K562 (cell line): ENCODE measurements around the gene ZNF441. TPM values are rescaled to one million over a fixed set of nuclear protein-coding genes. Genes with fewer than 3 reads are reported as not detected.

Source experiments
- CBX3 ChIP-seq, 2 experiments: IDR thresholded peaks; 1 replicate in 1 of 2; 2 replicates in 1 of 2; pipeline ENCODE4 v1.6.1; 2012; ENCODE audit warnings: inconsistent platforms in 2 of 2, low read length in 2 of 2, borderline replicate concordance in 1 of 2, control low read depth in 1 of 2
- FOXP1 ChIP-seq: sonication (generic); formaldehyde crosslinking; IDR thresholded peaks from 2 replicates; pipeline ENCODE4 v1.8.0; 2022; ENCODE audit warnings: mild to moderate bottlenecking, missing genetic modification reagents
- GTF2A2 ChIP-seq: IDR thresholded peaks from 2 replicates; pipeline ENCODE4 v1.6.1; 2016; ENCODE audit warnings: mild to moderate bottlenecking, missing genetic modification characterization, missing compliant biosample characterization
- JUNB ChIP-seq: fragments of 450-650 bp; formaldehyde crosslinking; conservative IDR thresholded peaks from 2 replicates; pipeline ENCODE4 v1.4.0; 2020; ENCODE audit warnings: mild to moderate bottlenecking
- POU5F1 ChIP-seq: fragments of 150-350 bp; IDR thresholded peaks from 2 replicates; pipeline ENCODE4 v1.6.1; 2014; ENCODE audit warnings: borderline replicate concordance, low read length, low read depth, mild to moderate bottlenecking; ENCODE audit not compliant: partially characterized antibody
- RCOR1 ChIP-seq, 2 experiments: IDR thresholded peaks; 2 replicates each; pipeline ENCODE4 v1.6.1; 2012; ENCODE audit warnings: low read depth in 2 of 2, low read length in 2 of 2, borderline replicate concordance in 1 of 2, improper control_type of control experiment in 1 of 2
- SLC30A9 ChIP-seq: fragments of 250-450 bp; sonication (Bioruptor Pico); IDR thresholded peaks from 2 replicates; pipeline ENCODE4 v1.8.0; 2022; ENCODE audit warnings: mild to moderate bottlenecking, moderate library complexity
- STAT5A ChIP-seq: IDR thresholded peaks from 2 replicates; pipeline ENCODE4 v1.6.1; 2012; ENCODE audit warnings: low read length, inconsistent platforms, borderline replicate concordance
- TRIM24 ChIP-seq, 2 experiments: fragments of 450-650 bp; IDR thresholded peaks; 2 replicates each; pipeline ENCODE4 v1.6.1; 2016
- XRCC3 ChIP-seq: fragments of 450-650 bp; IDR thresholded peaks from 2 replicates; pipeline ENCODE4 v1.6.1; 2017; ENCODE audit warnings: mild to moderate bottlenecking, moderate library complexity
- ZEB2 ChIP-seq: fragments of 450-650 bp; IDR thresholded peaks from 2 replicates; pipeline ENCODE4 v1.6.1; 2016
- ZNF212 ChIP-seq: fragments of 450-650 bp; formaldehyde crosslinking; IDR thresholded peaks from 2 replicates; pipeline ENCODE4 v1.4.0; 2020; ENCODE audit warnings: mild to moderate bottlenecking
- ZNF764 ChIP-seq: fragments of 250-450 bp; sonication (Bioruptor Pico); IDR thresholded peaks from 2 replicates; pipeline ENCODE4 v1.4.0; 2020; ENCODE audit warnings: low read depth, mild to moderate bottlenecking, moderate library complexity
- ZNF79 ChIP-seq: fragments of 250-450 bp; sonication (Bioruptor Pico); IDR thresholded peaks from 2 replicates; pipeline ENCODE4 v1.4.0; 2020; ENCODE audit warnings: low read depth, mild to moderate bottlenecking, moderate library complexity
- polyA plus RNA-seq, 8 experiments: library from polyadenylated mRNA; depleted of rRNA in 4 of 8; stranded (reverse) in 5 of 8; unstranded in 3 of 8; fragments of >200 nt; fragmentation: Nextera tagmentation in 2 of 8; fragmentation: Illumina TruSeq in 1 of 8; extraction: Ambion mirVana in 2 of 8; extraction: Trizol in 1 of 8; gene quantifications; 2 replicates each; pipeline versions ENCODE4 v1.2.1 to v1.2.3, GENCODE V29; 2011 to 2014; ENCODE audit warnings: inconsistent platforms in 1 of 8, missing spikeins in 1 of 8
- total RNA-seq, 7 experiments: library from RNA; depleted of rRNA in 6 of 7; stranded (reverse); fragments of >200 nt in 6 of 7; fragmentation: Illumina TruSeq in 2 of 7; extraction: Trizol in 2 of 7; gene quantifications; 2 replicates each; pipeline versions ENCODE4 v1.2.1 to v1.2.3, GENCODE V29; 2011 to 2021; ENCODE audit warnings: low replicate concordance in 1 of 7
- TF ChIP-seq, protein P1 (sequence below), 2 experiments: fragments of 150-350 bp in 1 of 2; IDR thresholded peaks; 2 replicates each; pipeline ENCODE4 v1.6.1; 2012 to 2016; ENCODE audit warnings: low read depth in 2 of 2, low read length in 2 of 2, mild to moderate bottlenecking in 1 of 2, moderate library complexity in 1 of 2
- TF ChIP-seq, protein P2 (sequence below): fragments of 450-650 bp; IDR thresholded peaks from 2 replicates; pipeline ENCODE4 v1.6.1; 2016; ENCODE audit warnings: missing biosample characterization, missing genetic modification characterization
- TF ChIP-seq, protein P3 (sequence below): sonication (generic); formaldehyde crosslinking; IDR thresholded peaks from 2 replicates; pipeline ENCODE4 v1.8.0; 2022; ENCODE audit warnings: missing genetic modification reagents, mild to moderate bottlenecking, borderline replicate concordance
- TF ChIP-seq, protein P4 (sequence below): fragments of 250-450 bp; sonication (Bioruptor Pico); IDR thresholded peaks from 2 replicates; pipeline ENCODE4 v1.5.0; 2021

ZNF441 gene
- total and polyA plus RNA-seq, 9 of the 15 experiments (the other 6 are each of a cell fraction or from before 2014, with no cell fraction given), result 1.9 to 14.0 (median 7.8) TPM

DNA sequence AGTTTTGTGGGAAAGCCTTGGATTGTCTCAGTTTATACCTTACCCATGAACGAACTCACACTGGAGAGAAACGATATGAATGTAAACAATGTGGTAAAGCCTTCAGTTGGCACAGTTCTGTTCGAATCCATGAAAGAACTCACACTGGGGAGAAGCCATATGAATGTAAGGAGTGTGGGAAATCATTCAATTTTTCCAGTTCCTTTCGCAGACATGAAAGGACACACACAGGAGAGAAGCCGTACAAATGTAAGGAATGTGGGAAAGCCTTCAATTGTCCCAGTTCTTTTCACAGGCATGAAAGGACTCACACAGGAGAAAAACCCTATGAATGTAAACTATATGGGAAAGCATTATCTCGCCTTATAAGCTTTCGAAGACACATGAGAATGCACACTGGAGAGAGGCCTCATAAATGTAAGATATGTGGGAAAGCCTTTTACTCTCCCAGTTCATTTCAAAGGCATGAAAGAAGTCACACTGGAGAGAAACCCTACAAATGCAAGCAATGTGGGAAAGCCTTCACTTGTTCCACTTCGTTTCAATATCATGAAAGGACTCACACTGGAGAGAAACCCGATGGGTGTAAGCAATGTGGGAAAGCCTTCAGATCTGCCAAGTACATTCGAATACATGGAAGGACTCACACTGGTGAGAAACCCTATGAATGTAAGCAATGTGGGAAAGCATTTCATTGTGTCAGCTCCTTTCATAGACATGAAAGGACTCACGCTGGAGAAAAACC is 39.7 kb downstream of the ZNF441 start (continued):
- TF ChIP-seq, protein P1, sequence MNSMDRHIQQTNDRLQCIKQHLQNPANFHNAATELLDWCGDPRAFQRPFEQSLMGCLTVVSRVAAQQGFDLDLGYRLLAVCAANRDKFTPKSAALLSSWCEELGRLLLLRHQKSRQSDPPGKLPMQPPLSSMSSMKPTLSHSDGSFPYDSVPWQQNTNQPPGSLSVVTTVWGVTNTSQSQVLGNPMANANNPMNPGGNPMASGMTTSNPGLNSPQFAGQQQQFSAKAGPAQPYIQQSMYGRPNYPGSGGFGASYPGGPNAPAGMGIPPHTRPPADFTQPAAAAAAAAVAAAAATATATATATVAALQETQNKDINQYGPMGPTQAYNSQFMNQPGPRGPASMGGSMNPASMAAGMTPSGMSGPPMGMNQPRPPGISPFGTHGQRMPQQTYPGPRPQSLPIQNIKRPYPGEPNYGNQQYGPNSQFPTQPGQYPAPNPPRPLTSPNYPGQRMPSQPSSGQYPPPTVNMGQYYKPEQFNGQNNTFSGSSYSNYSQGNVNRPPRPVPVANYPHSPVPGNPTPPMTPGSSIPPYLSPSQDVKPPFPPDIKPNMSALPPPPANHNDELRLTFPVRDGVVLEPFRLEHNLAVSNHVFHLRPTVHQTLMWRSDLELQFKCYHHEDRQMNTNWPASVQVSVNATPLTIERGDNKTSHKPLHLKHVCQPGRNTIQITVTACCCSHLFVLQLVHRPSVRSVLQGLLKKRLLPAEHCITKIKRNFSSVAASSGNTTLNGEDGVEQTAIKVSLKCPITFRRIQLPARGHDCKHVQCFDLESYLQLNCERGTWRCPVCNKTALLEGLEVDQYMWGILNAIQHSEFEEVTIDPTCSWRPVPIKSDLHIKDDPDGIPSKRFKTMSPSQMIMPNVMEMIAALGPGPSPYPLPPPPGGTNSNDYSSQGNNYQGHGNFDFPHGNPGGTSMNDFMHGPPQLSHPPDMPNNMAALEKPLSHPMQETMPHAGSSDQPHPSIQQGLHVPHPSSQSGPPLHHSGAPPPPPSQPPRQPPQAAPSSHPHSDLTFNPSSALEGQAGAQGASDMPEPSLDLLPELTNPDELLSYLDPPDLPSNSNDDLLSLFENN (IDR thresholded peaks at IDR 0.05; ENCODE audit: low read depth in 2 of 2, low read length in 2 of 2), result no peak
- no peak for TF ChIP-seq GTF2A2
- no peak for TF ChIP-seq POU5F1
- TF ChIP-seq ZEB2, result peak; percentile 57; the same call in 1 of the 2 replicates
- TF ChIP-seq JUNB (CRISPR knock-in tag), result no peak
- no peak for TF ChIP-seq ZNF764
- TF ChIP-seq, protein P2, sequence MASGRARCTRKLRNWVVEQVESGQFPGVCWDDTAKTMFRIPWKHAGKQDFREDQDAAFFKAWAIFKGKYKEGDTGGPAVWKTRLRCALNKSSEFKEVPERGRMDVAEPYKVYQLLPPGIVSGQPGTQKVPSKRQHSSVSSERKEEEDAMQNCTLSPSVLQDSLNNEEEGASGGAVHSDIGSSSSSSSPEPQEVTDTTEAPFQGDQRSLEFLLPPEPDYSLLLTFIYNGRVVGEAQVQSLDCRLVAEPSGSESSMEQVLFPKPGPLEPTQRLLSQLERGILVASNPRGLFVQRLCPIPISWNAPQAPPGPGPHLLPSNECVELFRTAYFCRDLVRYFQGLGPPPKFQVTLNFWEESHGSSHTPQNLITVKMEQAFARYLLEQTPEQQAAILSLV (tag), result no peak
- peak in 1 of 2 experiments; percentile 27; a peak in 1 of 4 replicates for TF ChIP-seq TRIM24 (IDR thresholded peaks at IDR 0.05)
- TF ChIP-seq XRCC3, result peak; percentile 71; the same call in 1 of the 2 replicates
- TF ChIP-seq SLC30A9 (CRISPR knock-in tag), result no peak
- no peak for TF ChIP-seq RCOR1 (IDR thresholded peaks at IDR 0.05; ENCODE audit: borderline replicate concordance in 1 of 2, low read depth in 2 of 2, low read length in 2 of 2)
- TF ChIP-seq, protein P3, sequence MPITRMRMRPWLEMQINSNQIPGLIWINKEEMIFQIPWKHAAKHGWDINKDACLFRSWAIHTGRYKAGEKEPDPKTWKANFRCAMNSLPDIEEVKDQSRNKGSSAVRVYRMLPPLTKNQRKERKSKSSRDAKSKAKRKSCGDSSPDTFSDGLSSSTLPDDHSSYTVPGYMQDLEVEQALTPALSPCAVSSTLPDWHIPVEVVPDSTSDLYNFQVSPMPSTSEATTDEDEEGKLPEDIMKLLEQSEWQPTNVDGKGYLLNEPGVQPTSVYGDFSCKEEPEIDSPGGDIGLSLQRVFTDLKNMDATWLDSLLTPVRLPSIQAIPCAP (CRISPR knock-in tag), result no peak
- no peak for TF ChIP-seq ZNF212 (CRISPR knock-in tag)
- TF ChIP-seq, protein P4, sequence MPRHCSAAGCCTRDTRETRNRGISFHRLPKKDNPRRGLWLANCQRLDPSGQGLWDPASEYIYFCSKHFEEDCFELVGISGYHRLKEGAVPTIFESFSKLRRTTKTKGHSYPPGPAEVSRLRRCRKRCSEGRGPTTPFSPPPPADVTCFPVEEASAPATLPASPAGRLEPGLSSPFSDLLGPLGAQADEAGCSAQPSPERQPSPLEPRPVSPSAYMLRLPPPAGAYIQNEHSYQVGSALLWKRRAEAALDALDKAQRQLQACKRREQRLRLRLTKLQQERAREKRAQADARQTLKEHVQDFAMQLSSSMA (CRISPR knock-in tag), result no peak
- TF ChIP-seq STAT5A, result no peak
- peak in 1 of 2 experiments; percentile 67; a peak in 1 of 3 replicates for TF ChIP-seq CBX3 (IDR thresholded peaks at IDR 0.05; ENCODE audit: borderline replicate concordance in 1 of 2, low read length in 2 of 2)
- TF ChIP-seq FOXP1, result no peak
- TF ChIP-seq ZNF79, result no peak
